ENCODE results near the gene DYNLL2. TPM values are rescaled to one million over a fixed set of nuclear protein-coding genes. Genes with fewer than 3 reads are reported as not detected.
A peak's percentile ranks its signal among the peaks of the same experiment; 100 is the strongest.

The DYNLL2 gene
- total and polyA plus RNA-seq, 8 donors: 5.8 to 40.6 (median 21.2) TPM

DNA sequence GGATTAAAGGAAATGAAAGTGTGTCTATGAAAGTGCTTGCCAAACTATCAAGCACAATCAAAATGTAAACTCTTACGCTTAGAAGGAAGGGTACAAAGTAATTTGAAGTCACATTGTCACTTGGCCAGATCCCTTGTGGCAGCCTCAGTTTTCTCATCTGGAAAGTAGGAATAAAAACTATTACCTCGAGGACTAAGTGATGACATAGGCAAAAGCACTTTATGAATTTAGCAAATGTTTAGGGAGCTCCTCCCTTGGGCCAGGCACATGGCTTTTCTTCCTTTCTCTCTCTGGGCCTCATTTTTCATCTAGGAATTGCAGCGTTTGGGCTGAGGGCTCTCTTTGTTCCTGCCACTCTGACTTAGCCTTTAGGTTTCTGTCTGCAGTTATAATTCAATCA lies 28.5 kb downstream of the DYNLL2 start:
- H3K27me3 ChIP-seq: peaks cover 0 to 12% (median 3%) of the 10 kb centered on the region in 3 donors
- no peaks in the 10 kb centered on the region for H3K9me3 ChIP-seq
- H3K27ac ChIP-seq: no peak overlapping the region
- H3K36me3 ChIP-seq: no peaks in the 10 kb centered on the region
- H3K4me3 ChIP-seq: no peak overlapping the region
- no peaks in the 10 kb centered on the region for H3K4me1 ChIP-seq
- TF ChIP-seq EP300 (IDR thresholded peaks at IDR 0.05) (no peak), CTCF (IDR thresholded peaks at IDR 0.05) (no peak), POLR2AphosphoS5 (IDR thresholded peaks at IDR 0.05) (no peak)
- DNase-seq: no peak
- intact Hi-C loops (cut with DNase I; ENCODE audit: low total_unique reads): loop anchor here (10.0 kb wide), 3 partner anchors 97 to 533 kb away; partner anchors contain the start of gene MRPS23
- 51 to 68% (median 52%) methylated on average over 3 of the region's 3 CpGs for WGBS, 5 donors

GRCh38 chr17:58112970-58113631 lies 29.9 kb downstream of the DYNLL2 start:
- peak; percentile 86 to 88 for DNase-seq
- no peaks in the 10 kb centered on the region for H3K36me3 ChIP-seq
- 30 to 35% (median 33%) methylated on average over 16 to 17 of the region's 17 CpGs for WGBS, 5 donors
- peaks cover 0 to 24% (median 3%) of the 10 kb centered on the region in 3 donors for H3K27me3 ChIP-seq
- H3K27ac ChIP-seq: no peak overlapping the region
- no peaks in the 10 kb centered on the region for H3K9me3 ChIP-seq
- H3K4me1 ChIP-seq: no peaks in the 10 kb centered on the region
- TF ChIP-seq CTCF (IDR thresholded peaks at IDR 0.05) (peak in 5 of 7 experiments; percentile 80 to 98 (median 95)), POLR2AphosphoS5 (IDR thresholded peaks at IDR 0.05) (peak in 1 of 3 donors; percentile 56), EP300 (IDR thresholded peaks at IDR 0.05) (no peak)
- intact Hi-C loops (cut with DNase I; ENCODE audit: low total_unique reads): loop anchor here (10.0 kb wide), 3 partner anchors 98 to 532 kb away; partner anchors contain the start of gene MRPS23
- H3K4me3 ChIP-seq: no peak overlapping the region

DNA sequence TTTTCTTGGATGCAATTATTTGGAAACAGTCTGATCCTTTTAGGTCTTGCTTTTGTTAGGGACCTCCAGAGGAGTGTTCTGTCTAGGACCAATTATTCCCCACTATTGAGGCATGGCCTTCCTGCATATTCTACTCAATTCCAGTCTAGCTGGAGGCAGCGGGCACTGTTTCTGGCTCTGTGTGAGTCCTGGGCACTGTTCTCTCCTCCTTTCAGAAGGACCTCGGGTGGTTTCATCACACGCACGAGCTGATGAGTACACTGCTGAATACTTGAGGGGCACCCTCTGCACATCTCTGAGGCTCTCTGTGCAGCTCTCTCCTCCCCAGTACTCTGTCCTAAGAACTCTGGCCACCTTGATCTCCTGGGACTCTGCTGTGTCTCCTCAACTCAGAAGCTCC lies 30.7 kb downstream of the DYNLL2 start:
- no peak overlapping the region for H3K4me3 ChIP-seq
- WGBS, 5 donors: 73 to 92% (median 81%) methylated on average over 4 of the region's 4 CpGs
- H3K9me3 ChIP-seq: no peaks in the 10 kb centered on the region
- H3K36me3 ChIP-seq: no peaks in the 10 kb centered on the region
- intact Hi-C loops (cut with DNase I; ENCODE audit: low total_unique reads): loop anchor here (10.0 kb wide), 3 partner anchors 99 to 531 kb away; partner anchors contain the start of gene MRPS23
- H3K4me1 ChIP-seq: no peaks in the 10 kb centered on the region
- TF ChIP-seq EP300 (IDR thresholded peaks at IDR 0.05) (no peak), POLR2AphosphoS5 (IDR thresholded peaks at IDR 0.05) (no peak), CTCF (IDR thresholded peaks at IDR 0.05) (no peak), POLR2A (IDR thresholded peaks at IDR 0.05) (no peak)
- no peak for DNase-seq
- no peak overlapping the region for H3K27ac ChIP-seq
- H3K27me3 ChIP-seq: peaks cover 0 to 29% (median 3%) of the 10 kb centered on the region in 3 donors

- H3K4me3 ChIP-seq: no peak overlapping the region
- H3K27ac ChIP-seq: no peak overlapping the region
- H3K27me3 ChIP-seq: peaks cover 0 to 30% (median 3%) of the 10 kb centered on the region in 3 donors
- TF ChIP-seq POLR2A (IDR thresholded peaks at IDR 0.05) (no peak), CTCF (IDR thresholded peaks at IDR 0.05) (no peak), POLR2AphosphoS5 (IDR thresholded peaks at IDR 0.05) (no peak), EP300 (IDR thresholded peaks at IDR 0.05) (no peak)
- intact Hi-C loops (cut with DNase I; ENCODE audit: low total_unique reads): loop anchor here (10.0 kb wide), 3 partner anchors 103 to 527 kb away; partner anchors contain the start of gene MRPS23
- no peaks in the 10 kb centered on the region for H3K36me3 ChIP-seq
- H3K4me1 ChIP-seq: no peaks in the 10 kb centered on the region
- no peaks in the 10 kb centered on the region for H3K9me3 ChIP-seq
- DNase-seq: no peak
- WGBS, 5 donors: 87 to 94% (median 93%) methylated on average over 5 of the region's 5 CpGs
These were observed 34.2 kb downstream of the DYNLL2 start for GRCh38 chr17:58117382-58117781.
